HepG2 (cell line): ENCODE results near the gene GPD1. TPM values are rescaled to one million over a fixed set of nuclear protein-coding genes. Genes with fewer than 3 reads are reported as not detected.

Experiments used
- ARNT2 ChIP-seq: sonication (generic); formaldehyde crosslinking; IDR thresholded peaks from 2 replicates; pipeline ENCODE4 v1.8.0; 2022; ENCODE audit warnings: mild to moderate bottlenecking, low read depth, missing genetic modification reagents, moderate library complexity
- CCAR2 ChIP-seq: fragments of 200-400 bp; formaldehyde crosslinking; optimal IDR thresholded peaks from 2 replicates; pipeline ENCODE3; 2018; ENCODE audit warnings: low read depth, mild to moderate bottlenecking, low read length, moderate library complexity
- CEBPZ ChIP-seq: IDR thresholded peaks from 2 replicates; pipeline ENCODE4 v1.6.1; 2012; ENCODE audit warnings: low read length, improper control_type of control experiment
- HCFC1 ChIP-seq: fragments of 150-350 bp; IDR thresholded peaks from 2 replicates; pipeline ENCODE4 v1.6.1; 2014; ENCODE audit warnings: low read depth, low read length
- HNRNPK ChIP-seq: fragments of 200-400 bp; formaldehyde crosslinking; IDR thresholded peaks from 2 replicates; pipeline ENCODE4 v1.6.1; 2018; ENCODE audit warnings: low read length, low read depth, moderate library complexity, mild to moderate bottlenecking; ENCODE audit not compliant: poor library complexity, severe bottlenecking
- KMT2B ChIP-seq: IDR thresholded peaks from 2 replicates; pipeline ENCODE4 v1.6.1; 2016; ENCODE audit warnings: missing genetic modification reagents, missing compliant biosample characterization
- MIXL1 ChIP-seq: IDR thresholded peaks from 2 replicates; pipeline ENCODE4 v1.6.1; 2016
- NR2C2 ChIP-seq: sonication (generic); formaldehyde crosslinking; IDR thresholded peaks from 2 replicates; pipeline ENCODE4 v1.4.0; 2020; ENCODE audit warnings: missing genetic modification reagents, mild to moderate bottlenecking, moderate library complexity, borderline replicate concordance
- NR2F1 ChIP-seq, 2 experiments: fragments of 450-650 bp in 1 of 2; formaldehyde crosslinking in 1 of 2; IDR thresholded peaks; 2 replicates each; pipeline versions ENCODE4 v1.5.0 to v1.6.1; 2016 to 2020; ENCODE audit warnings: mild to moderate bottlenecking in 1 of 2, missing compliant biosample characterization in 1 of 2, missing genetic modification reagents in 1 of 2, moderate library complexity in 1 of 2
- PCBP2 ChIP-seq: fragments of 200-400 bp; formaldehyde crosslinking; optimal IDR thresholded peaks from 2 replicates; pipeline ENCODE3; 2018; ENCODE audit warnings: low read length, low read depth; ENCODE audit not compliant: poor library complexity, severe bottlenecking
- POGK ChIP-seq: sonication (generic); formaldehyde crosslinking; conservative IDR thresholded peaks from 2 replicates; pipeline ENCODE4 v1.8.0; 2022; ENCODE audit warnings: mild to moderate bottlenecking, moderate library complexity, missing genetic modification reagents
- POLR2G ChIP-seq: fragments of 200-400 bp; formaldehyde crosslinking; IDR thresholded peaks from 2 replicates; pipeline ENCODE4 v1.6.1; 2018; ENCODE audit warnings: mild to moderate bottlenecking, low read depth, low read length, moderate library complexity
- RELA ChIP-seq: sonication (generic); formaldehyde crosslinking; IDR thresholded peaks from 2 replicates; pipeline ENCODE4 v1.4.0; 2020; ENCODE audit warnings: missing genetic modification reagents
- ZBTB2 ChIP-seq: sonication (generic); formaldehyde crosslinking; IDR thresholded peaks from 2 replicates; pipeline ENCODE4 v1.8.0; 2022; ENCODE audit warnings: low read depth, missing genetic modification reagents
- ZFY ChIP-seq: sonication (generic); formaldehyde crosslinking; IDR thresholded peaks from 2 replicates; pipeline ENCODE4 v1.4.0; 2020; ENCODE audit warnings: missing genetic modification reagents
- ZKSCAN1 ChIP-seq: fragments of 150-350 bp; IDR thresholded peaks from 2 replicates; pipeline ENCODE4 v1.6.1; 2014; ENCODE audit warnings: low read length
- ZKSCAN8 ChIP-seq: IDR thresholded peaks from 2 replicates; pipeline ENCODE4 v1.6.1; 2016; ENCODE audit warnings: borderline replicate concordance, missing genetic modification reagents, missing compliant biosample characterization
- ZNF101 ChIP-seq: sonication (generic); formaldehyde crosslinking; IDR thresholded peaks from 2 replicates; pipeline ENCODE4 v1.4.0; 2020; ENCODE audit warnings: mild to moderate bottlenecking, low read depth, missing genetic modification reagents, borderline replicate concordance
- ZNF136 ChIP-seq: sonication (generic); formaldehyde crosslinking; IDR thresholded peaks from 2 replicates; pipeline ENCODE4 v1.8.1; 2022; ENCODE audit warnings: low read depth, mild to moderate bottlenecking, moderate library complexity, missing genetic modification reagents
- ZNF274 ChIP-seq: sonication (generic); formaldehyde crosslinking; IDR thresholded peaks from 2 replicates; pipeline ENCODE4 v1.5.1; 2020; ENCODE audit warnings: mild to moderate bottlenecking, missing genetic modification reagents
- ZNF431 ChIP-seq: sonication (generic); formaldehyde crosslinking; IDR thresholded peaks from 2 replicates; pipeline ENCODE4 v1.9.0; 2022; ENCODE audit warnings: missing genetic modification reagents, low read depth, mild to moderate bottlenecking, borderline replicate concordance
- ZNF501 ChIP-seq: sonication (generic); formaldehyde crosslinking; IDR thresholded peaks from 2 replicates; pipeline ENCODE4 v1.5.1; 2020; ENCODE audit warnings: mild to moderate bottlenecking, moderate library complexity, missing genetic modification reagents
- ZNF788 ChIP-seq: sonication (generic); formaldehyde crosslinking; IDR thresholded peaks from 2 replicates; pipeline ENCODE4 v1.5.0; 2020; ENCODE audit warnings: mild to moderate bottlenecking, missing genetic modification reagents, borderline replicate concordance
- polyA plus RNA-seq, 8 experiments: library from polyadenylated mRNA; depleted of rRNA in 3 of 8; stranded (reverse) in 7 of 8; unstranded in 1 of 8; fragments of >200 nt; fragmentation: Illumina TruSeq in 4 of 8; extraction: Trizol in 4 of 8; gene quantifications; 2 replicates each; pipeline versions ENCODE4 v1.2.1 to v1.2.3, GENCODE V29; 2011 to 2016; ENCODE audit warnings: low read depth in 4 of 8, missing spikeins in 1 of 8, mixed read lengths in 1 of 8; ENCODE audit not compliant: insufficient read depth in 1 of 8
- total RNA-seq, 5 experiments: library from RNA; depleted of rRNA; stranded (reverse); fragments of >200 nt; fragmentation: Illumina TruSeq; extraction: Trizol; gene quantifications; 2 replicates each; pipeline ENCODE4 v1.2.3, GENCODE V29; 2016; ENCODE audit warnings: low read depth in 1 of 5

GPD1 gene
- total and polyA plus RNA-seq, 2 of the 13 experiments (the other 11 are each of a cell fraction or from before 2014, with no cell fraction given), result 3.7 to 30.6 TPM

- peak; percentile 90 for TF ChIP-seq POGK (CRISPR knock-in tag)
- 0 out of 2 replicates have a peak, but pooled peaks have one; percentile 21 for TF ChIP-seq ZBTB2 (CRISPR knock-in tag)
- TF ChIP-seq CCAR2, result no peak
- TF ChIP-seq ZNF431, result peak; percentile 83; the same call in 1 of the 2 replicates
- peak; percentile 76; the same call in 1 of the 2 replicates for TF ChIP-seq KMT2B (CRISPR knock-in tag)
- TF ChIP-seq ZNF101 (CRISPR knock-in tag), result no peak
- no peak for TF ChIP-seq NR2F1 (CRISPR knock-in tag; IDR thresholded peaks at IDR 0.05)
- TF ChIP-seq HCFC1, result peak; percentile 81
- peak; percentile 50 for TF ChIP-seq ARNT2 (CRISPR knock-in tag)
- no peak for TF ChIP-seq PCBP2
- peak; percentile 90 for TF ChIP-seq POLR2G
- no peak for TF ChIP-seq CEBPZ
- TF ChIP-seq ZNF274, result peak; percentile 88
- TF ChIP-seq ZNF136, result 0 out of 2 replicates have a peak, but pooled peaks have one; percentile 15
- TF ChIP-seq ZNF501 (CRISPR knock-in tag), result peak; percentile 83; the same call in 1 of the 2 replicates
- peak; percentile 87 for TF ChIP-seq NR2C2 (CRISPR knock-in tag)
- TF ChIP-seq ZKSCAN1, result no peak
- no peak for TF ChIP-seq HNRNPK
- 0 out of 2 replicates have a peak, but pooled peaks have one; percentile 15 for TF ChIP-seq ZKSCAN8 (CRISPR knock-in tag)
- TF ChIP-seq ZFY, result peak; percentile 90
- TF ChIP-seq RELA (CRISPR knock-in tag), result no peak
- TF ChIP-seq MIXL1 (CRISPR knock-in tag), result no peak
- TF ChIP-seq ZNF788 (CRISPR knock-in tag), result peak; percentile 64; the same call in 1 of the 2 replicates
Observed at GRCh38 chr12:50111693-50112455, 8.1 kb downstream of the GPD1 start, which contains the start of gene COX14 (continued).
